Spleen (tissue), 7 donors: ENCODE measurements around the gene ABHD6.
"Not testable (repeated sequence)": the region's sequence is repeated elsewhere in the genome, so short reads cannot be mapped to it uniquely, and the experiment has no call there.

Source experiments
- POLR2A ChIP-seq, 3 donors: fragments of 450-650 bp; IDR thresholded peaks; one replicate each; pipeline ENCODE4 v1.5.1; 2017; ENCODE audit warnings: antibody characterized with exemption in 3 of 3, mild to moderate bottlenecking in 1 of 3
- POLR2AphosphoS5 ChIP-seq, 3 donors: sonication (generic); formaldehyde crosslinking; IDR thresholded peaks; one replicate each; pipeline ENCODE4 v1.5.1; 2017; ENCODE audit warnings: antibody characterized with exemption in 3 of 3
- TF ChIP-seq, protein P1 (sequence below), 11 experiments: fragments of 200-600 bp in 7 of 11; fragments of 450-650 bp in 4 of 11; sonication (generic) in 4 of 11; IDR thresholded peaks in 8 of 11; conservative IDR thresholded peaks in 3 of 11; 1 replicate in 7 of 11; 2 replicates in 4 of 11; pipeline versions ENCODE4 v1.4.0 to v1.8.0; 2016 to 2021; ENCODE audit warnings: antibody characterized with exemption in 11 of 11, inconsistent platforms in 4 of 11, mild to moderate bottlenecking in 1 of 11
- donor health status: DM: no; HTN: no; CAD: no; lungs with moderate emphysema.
- donor health status: DM: no; HTN: no; CAD: no.
- donor health status: DM: no; HTN: no; CAD: no.

DNA sequence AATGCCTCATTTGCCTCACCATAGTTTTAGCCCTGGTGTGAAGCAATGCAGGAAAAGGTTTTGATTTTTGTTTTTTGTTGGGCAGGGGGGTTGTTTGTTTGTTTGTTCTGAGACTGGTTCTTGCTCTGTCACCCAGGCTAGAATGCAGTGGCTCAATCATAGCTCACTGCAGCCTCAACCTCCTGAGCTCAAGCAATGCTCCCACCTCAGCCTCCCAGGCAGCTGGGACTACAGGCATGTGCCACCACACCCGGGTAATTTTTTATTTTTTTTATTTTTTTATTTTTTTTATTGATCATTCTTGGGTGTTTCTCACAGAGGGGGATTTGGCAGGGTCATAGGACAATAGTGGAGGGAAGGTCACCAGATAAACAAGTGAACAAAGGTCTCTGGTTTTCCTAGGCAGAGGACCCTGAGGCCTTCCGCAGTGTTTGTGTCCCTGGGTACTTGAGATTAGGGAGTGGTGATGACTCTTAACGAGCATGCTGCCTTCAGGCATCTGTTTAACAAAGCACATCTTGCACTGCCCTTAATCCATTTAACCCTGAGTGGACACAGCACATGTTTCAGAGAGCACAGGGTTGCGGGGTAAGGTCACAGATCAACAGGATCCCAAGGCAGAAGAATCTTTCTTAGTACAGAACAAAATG is 51.5 kb downstream of the ABHD6 start:
- TF ChIP-seq, protein P1, sequence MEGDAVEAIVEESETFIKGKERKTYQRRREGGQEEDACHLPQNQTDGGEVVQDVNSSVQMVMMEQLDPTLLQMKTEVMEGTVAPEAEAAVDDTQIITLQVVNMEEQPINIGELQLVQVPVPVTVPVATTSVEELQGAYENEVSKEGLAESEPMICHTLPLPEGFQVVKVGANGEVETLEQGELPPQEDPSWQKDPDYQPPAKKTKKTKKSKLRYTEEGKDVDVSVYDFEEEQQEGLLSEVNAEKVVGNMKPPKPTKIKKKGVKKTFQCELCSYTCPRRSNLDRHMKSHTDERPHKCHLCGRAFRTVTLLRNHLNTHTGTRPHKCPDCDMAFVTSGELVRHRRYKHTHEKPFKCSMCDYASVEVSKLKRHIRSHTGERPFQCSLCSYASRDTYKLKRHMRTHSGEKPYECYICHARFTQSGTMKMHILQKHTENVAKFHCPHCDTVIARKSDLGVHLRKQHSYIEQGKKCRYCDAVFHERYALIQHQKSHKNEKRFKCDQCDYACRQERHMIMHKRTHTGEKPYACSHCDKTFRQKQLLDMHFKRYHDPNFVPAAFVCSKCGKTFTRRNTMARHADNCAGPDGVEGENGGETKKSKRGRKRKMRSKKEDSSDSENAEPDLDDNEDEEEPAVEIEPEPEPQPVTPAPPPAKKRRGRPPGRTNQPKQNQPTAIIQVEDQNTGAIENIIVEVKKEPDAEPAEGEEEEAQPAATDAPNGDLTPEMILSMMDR (IDR thresholded peaks at IDR 0.05 in 8 of 11, conservative IDR thresholded peaks at IDR 0.05 in 3 of 11) = not testable (repeated sequence)
- TF ChIP-seq POLR2AphosphoS5, POLR2A (IDR thresholded peaks at IDR 0.05): not testable (repeated sequence)
